SK-N-MC (cell line): ENCODE results near the gene MKS1.

Source experiments
- DNase-seq: peaks from one replicate; pipeline ENCODE4 v3.0.0-alpha.2; 2011; ENCODE audit warnings: low read depth, low spot score
- H3K27ac ChIP-seq: fragments of 200-600 bp; sonication (generic); 2 replicates; pipeline ENCODE4 v1.5.1; 2016; ENCODE audit warnings: mixed run types
- H3K36me3 ChIP-seq: fragments of 200-600 bp; sonication (generic); 2 replicates; pipeline ENCODE4 v1.6.1; 2017; ENCODE audit warnings: antibody characterized with exemption, low read length, mixed read lengths; ENCODE audit not compliant: insufficient read depth
- H3K4me3 ChIP-seq: fragments of 200-600 bp; sonication (generic); 2 replicates; pipeline ENCODE4 v1.5.1; 2016
- H3K9ac ChIP-seq: fragments of 200-600 bp; sonication (generic); 2 replicates; pipeline ENCODE4 v1.8.0; 2017; ENCODE audit warnings: mixed run types, mixed read lengths; ENCODE audit not compliant: insufficient read length
- H3K9me3 ChIP-seq: fragments of 200-600 bp; sonication (generic); 2 replicates; pipeline ENCODE4 v1.6.1; 2017; ENCODE audit warnings: low read depth, mild to moderate bottlenecking, antibody characterized with exemption, low read length, moderate library complexity, mixed read lengths
- EZH2 ChIP-seq: fragments of 200-600 bp; sonication (generic); IDR thresholded peaks from one replicate; pipeline ENCODE4 v1.6.1; 2017; ENCODE audit warnings: antibody characterized with exemption
- FOXP2 ChIP-seq: optimal IDR thresholded peaks from 2 replicates; pipeline ENCODE3; 2011; ENCODE audit warnings: mild to moderate bottlenecking, moderate library complexity; ENCODE audit not compliant: insufficient read depth; ENCODE audit errors: extremely low read length, control extremely low read depth
- POLR2AphosphoS5 ChIP-seq: IDR thresholded peaks from 2 replicates; pipeline ENCODE4 v1.6.1; 2012; ENCODE audit warnings: mild to moderate bottlenecking, low read depth, low read length, borderline replicate concordance

Gene MKS1

GRCh38 chr17:58246781-58247180 is 27.7 kb upstream of the MKS1 start:
- no peak for TF ChIP-seq FOXP2
- no peak for TF ChIP-seq POLR2AphosphoS5
- no peak for TF ChIP-seq EZH2

GRCh38 chr17:58246104-58246740 is 27.2 kb upstream of the MKS1 start:
- H3K27ac ChIP-seq, result no peak overlapping the region
- no peak overlapping the region for H3K4me3 ChIP-seq
- H3K9me3 ChIP-seq, result no peaks in the 10 kb centered on the region
- no peak overlapping the region for H3K9ac ChIP-seq
- TF ChIP-seq POLR2AphosphoS5 (no peak), EZH2 (no peak), FOXP2 (no peak)
- DNase-seq, result no peak
- H3K36me3 ChIP-seq, result no peaks in the 10 kb centered on the region

More at GRCh38 chr17:58246781-58247180, 27.7 kb upstream of the MKS1 start:
- H3K9ac ChIP-seq, result no peak overlapping the region
- no peaks in the 10 kb centered on the region for H3K9me3 ChIP-seq
- no peak overlapping the region for H3K27ac ChIP-seq
- no peak for DNase-seq
- H3K4me3 ChIP-seq, result no peak overlapping the region
- H3K36me3 ChIP-seq, result no peaks in the 10 kb centered on the region

DNA sequence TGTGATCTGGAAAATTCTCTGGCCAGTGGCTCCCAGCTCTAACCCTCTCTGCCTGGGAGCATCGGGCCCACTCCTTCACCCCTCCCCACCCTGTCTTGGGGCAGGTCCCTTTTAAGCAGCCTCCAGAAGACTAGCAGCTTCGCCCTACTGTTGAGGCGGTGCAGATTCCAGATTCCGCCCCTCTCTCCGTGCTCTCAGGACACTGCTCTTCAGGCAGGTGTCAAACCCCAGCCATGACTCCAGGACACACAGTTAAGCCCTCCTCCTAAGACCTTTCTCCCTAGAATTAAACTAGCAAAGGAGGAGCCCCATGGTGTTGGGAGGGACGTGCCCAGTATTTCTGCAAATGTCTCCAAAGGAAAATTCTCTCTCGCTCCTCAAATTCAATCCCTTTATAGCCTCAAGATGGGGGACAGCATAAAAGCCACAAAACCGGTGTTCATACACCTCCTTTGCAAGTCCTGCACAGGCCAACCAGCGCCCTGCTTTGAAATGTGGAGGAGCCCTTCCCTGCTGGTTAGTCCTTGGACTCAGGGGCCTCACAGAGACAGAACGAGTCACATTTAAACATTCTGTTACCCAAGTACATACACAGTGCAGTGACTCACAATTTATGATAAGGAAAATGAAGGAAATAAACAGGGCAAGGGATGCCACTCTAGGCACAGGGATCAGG is 26.5 kb upstream of the MKS1 start:
- no peak for DNase-seq
- TF ChIP-seq EZH2 (no peak), POLR2AphosphoS5 (no peak), FOXP2 (no peak)
- Histone ChIP-seq H3K4me3 (no peak overlapping the region), H3K27ac (no peak overlapping the region), H3K9me3 (no peaks in the 10 kb centered on the region), H3K36me3 (no peaks in the 10 kb centered on the region), H3K9ac (no peak overlapping the region)

GRCh38 chr17:58244963-58245362 is 25.9 kb upstream of the MKS1 start:
- no peak overlapping the region for H3K27ac ChIP-seq
- no peak for DNase-seq
- H3K4me3 ChIP-seq, result no peak overlapping the region
- H3K36me3 ChIP-seq, result no peaks in the 10 kb centered on the region
- H3K9me3 ChIP-seq, result no peaks in the 10 kb centered on the region
- H3K9ac ChIP-seq, result no peak overlapping the region
- TF ChIP-seq POLR2AphosphoS5, result no peak
- TF ChIP-seq EZH2, result no peak
- no peak for TF ChIP-seq FOXP2

DNA sequence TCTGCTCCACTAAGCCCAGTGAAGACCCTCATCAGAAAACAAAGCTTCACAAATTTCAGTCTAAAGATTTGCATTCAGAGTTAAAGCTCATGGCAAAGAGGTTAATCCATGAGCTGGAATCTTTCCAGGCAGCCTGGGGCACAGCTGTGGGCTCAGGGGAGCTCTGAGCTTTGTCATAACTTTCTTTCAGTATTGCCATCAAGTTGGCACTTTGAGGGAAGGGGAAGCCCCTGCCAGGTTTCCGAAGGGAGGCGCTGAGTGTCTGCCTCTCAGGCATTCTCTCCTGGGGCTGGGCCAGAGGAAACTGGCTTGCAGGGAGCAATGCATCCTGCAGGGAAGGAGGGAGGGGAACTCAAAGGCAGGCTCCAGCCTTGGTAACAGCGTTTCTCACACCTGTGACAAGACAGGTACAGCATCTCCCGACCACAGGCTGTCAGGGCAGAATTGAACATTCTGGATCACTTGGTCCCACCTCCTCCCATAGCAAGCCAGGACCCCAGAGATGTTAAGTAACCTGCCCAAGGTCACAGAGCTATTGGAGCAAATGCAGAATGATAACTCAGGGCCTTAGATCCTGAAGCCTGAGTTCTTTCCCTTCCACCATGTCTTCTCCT is 23.2 kb upstream of the MKS1 start:
- H3K36me3 ChIP-seq, result no peaks in the 10 kb centered on the region
- TF ChIP-seq FOXP2 (no peak), POLR2AphosphoS5 (no peak), EZH2 (no peak)
- H3K27ac ChIP-seq, result no peak overlapping the region
- H3K4me3 ChIP-seq, result no peak overlapping the region
- no peaks in the 10 kb centered on the region for H3K9me3 ChIP-seq
- no peak overlapping the region for H3K9ac ChIP-seq
- no peak for DNase-seq

DNA sequence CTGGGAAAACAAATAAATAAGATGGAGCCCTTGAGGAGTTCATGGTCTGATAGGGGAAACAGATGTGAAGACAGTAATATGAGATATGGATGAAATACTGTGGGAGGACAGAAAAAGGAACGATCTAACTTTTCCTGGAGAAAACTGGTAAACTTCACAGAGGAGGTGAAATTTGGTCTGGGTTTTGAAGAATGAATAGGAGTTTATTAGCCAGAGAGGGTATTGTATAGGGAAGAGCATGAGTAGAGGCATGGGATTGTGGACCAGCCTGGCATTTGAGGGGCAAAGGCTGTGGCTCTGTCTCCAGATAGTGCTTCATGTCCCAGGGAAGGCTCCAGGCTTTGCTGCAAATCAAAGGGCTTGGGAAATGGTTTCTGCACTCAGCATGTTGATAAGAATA is 20.9 kb upstream of the MKS1 start:
- Histone ChIP-seq H3K36me3 (no peaks in the 10 kb centered on the region), H3K27ac (no peak overlapping the region)

DNA sequence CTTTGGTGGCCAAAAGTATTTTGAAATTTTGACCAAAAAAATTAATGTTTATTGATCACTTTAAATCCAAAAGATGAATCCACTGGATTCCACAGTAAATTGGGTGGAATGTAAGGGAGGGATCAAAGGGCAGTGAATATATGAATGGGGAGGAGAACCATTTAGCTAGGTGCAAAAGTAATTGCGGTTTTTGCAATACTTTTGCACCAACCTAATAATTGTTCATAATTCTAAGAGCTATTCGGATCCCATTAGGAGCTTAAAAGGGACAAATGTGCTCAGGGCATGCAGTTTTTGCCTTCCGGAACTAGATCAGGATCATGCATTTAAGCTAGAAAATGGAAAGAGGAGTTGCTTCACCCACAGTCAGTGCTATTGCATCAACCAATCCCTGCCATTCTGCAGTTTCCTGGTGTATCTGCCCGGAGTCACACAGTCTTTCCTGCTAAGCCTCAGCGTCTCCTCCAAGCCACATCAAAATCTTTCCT is 19.1 kb upstream of the MKS1 start, which contains the start of gene LPO:
TSS of gene LPO (plus strand) at position 438 of the 488 bp plus-strand sequence. CDS start 4,396 bp downstream, outside the sequence.
- H3K36me3 ChIP-seq, result no peaks in the 10 kb centered on the region
- no peak within 1 kb of the TSS; the same call in 1 of the 2 replicates for H3K4me3 ChIP-seq
- TF ChIP-seq EZH2, result no peak
- no peak for TF ChIP-seq POLR2AphosphoS5
- TF ChIP-seq FOXP2, result no peak
- no peaks in the 10 kb centered on the region for H3K9me3 ChIP-seq
- H3K9ac ChIP-seq, result no peak within 1 kb of the TSS
- DNase-seq, result no peak
- H3K27ac ChIP-seq, result no peak within 1 kb of the TSS

More for the DNA sequence above, 20.9 kb upstream of the MKS1 start:
- Histone ChIP-seq H3K4me3 (no peak overlapping the region), H3K9ac (no peak overlapping the region), H3K9me3 (no peaks in the 10 kb centered on the region)
- no peak for TF ChIP-seq EZH2
- no peak for TF ChIP-seq POLR2AphosphoS5
- TF ChIP-seq FOXP2, result no peak
- no peak for DNase-seq

DNA sequence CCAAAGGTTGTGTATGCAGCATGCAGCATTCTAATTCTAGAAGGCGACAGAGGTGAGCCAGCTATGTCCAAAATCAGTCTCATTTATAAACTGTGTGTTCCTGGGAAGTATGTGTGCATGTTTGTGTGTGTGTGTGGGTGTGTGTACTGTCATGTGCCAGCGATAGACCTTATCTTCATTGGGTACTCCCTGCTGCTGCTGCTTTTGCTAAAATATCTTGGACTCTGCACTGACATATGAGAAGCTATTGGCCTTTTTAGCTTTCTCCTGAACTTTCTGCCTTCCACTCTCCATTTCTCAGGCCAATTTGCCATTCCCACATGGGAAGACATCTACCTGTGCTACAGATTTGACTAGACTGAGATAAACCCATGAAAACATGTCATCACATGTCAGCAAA is 17.3 kb upstream of the MKS1 start:
- TF ChIP-seq EZH2, result no peak
- no peak for TF ChIP-seq POLR2AphosphoS5
- no peak for TF ChIP-seq FOXP2
- Histone ChIP-seq H3K4me3 (no peak overlapping the region), H3K9ac (no peak overlapping the region), H3K27ac (no peak overlapping the region), H3K36me3 (no peaks in the 10 kb centered on the region), H3K9me3 (no peaks in the 10 kb centered on the region)
- no peak for DNase-seq
